Ovary (tissue), 3 donors: Measurements from ENCODE around the gene MYH11.

Source experiments
- CTCF ChIP-seq, 3 donors: fragments of 450-650 bp in 2 of 3; fragments of 200-600 bp in 1 of 3; IDR thresholded peaks; one replicate each; pipeline versions ENCODE4 v1.5.1 to v1.8.0; 2016 to 2022; ENCODE audit warnings: antibody characterized with exemption in 3 of 3, mild to moderate bottlenecking in 1 of 3
- EP300 ChIP-seq: sonication (generic); formaldehyde crosslinking; IDR thresholded peaks from one replicate; pipeline ENCODE4 v1.6.1; 2017; ENCODE audit warnings: antibody characterized with exemption
- donor health status: DM: no; HTN: no; CAD: no.

GRCh38 chr16:15885560-15886001 is 28.8 kb upstream of the MYH11 start:
- TF ChIP-seq CTCF (IDR thresholded peaks at IDR 0.05), result no peak
- TF ChIP-seq EP300, result no peak
